ENCODE results near the gene UTP14C. TPM values are rescaled to one million over a fixed set of nuclear protein-coding genes. Genes with fewer than 3 reads are reported as not detected.

Gene UTP14C, protein sequence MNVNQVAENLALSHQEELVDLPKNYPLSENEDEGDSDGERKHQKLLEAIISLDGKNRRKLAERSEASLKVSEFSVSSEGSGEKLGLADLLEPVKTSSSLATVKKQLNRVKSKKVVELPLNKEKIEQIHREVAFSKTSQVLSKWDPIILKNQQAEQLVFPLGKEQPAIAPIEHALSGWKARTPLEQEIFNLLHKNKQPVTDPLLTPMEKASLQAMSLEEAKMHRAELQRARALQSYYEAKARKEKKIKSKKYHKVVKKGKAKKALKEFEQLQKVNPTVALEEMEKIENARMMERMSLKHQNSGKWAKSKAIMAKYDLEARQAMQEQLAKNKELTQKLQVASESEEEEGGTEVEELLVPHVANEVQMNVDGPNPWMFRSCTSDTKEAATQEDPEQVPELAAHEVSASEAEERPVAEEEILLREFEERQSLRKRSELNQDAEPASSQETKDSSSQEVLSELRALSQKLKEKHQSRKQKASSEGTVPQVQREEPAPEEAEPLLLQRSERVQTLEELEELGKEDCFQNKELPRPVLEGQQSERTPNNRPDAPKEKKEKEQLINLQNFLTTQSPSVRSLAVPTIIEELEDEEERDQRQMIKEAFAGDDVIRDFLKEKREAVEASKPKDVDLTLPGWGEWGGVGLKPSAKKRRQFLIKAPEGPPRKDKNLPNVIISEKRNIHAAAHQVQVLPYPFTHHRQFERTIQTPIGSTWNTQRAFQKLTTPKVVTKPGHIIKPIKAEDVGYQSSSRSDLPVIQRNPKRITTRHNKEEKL
- total RNA-seq (20.3 TPM), polyA plus RNA-seq (ENCODE audit: insufficient read depth, low read depth, low replicate concordance) (8.8 TPM)
- long read RNA-seq, donor 1: 0 reads
- long read RNA-seq, donor 2, full-length matches to known transcripts: 9 of 9 reads
- long read RNA-seq, donor 2, partial matches to known transcripts: 0 of 9 reads
- long read RNA-seq, donor 2, other reads (novel, unspliced or antisense): 0 of 9 reads
- long read RNA-seq, donor 3, full-length matches to known transcripts: 5 of 5 reads
- long read RNA-seq, donor 3, partial matches to known transcripts: 0 of 5 reads
- long read RNA-seq, donor 3, other reads (novel, unspliced or antisense): 0 of 5 reads
- long read RNA-seq, donor 4, full-length matches to known transcripts: 6 of 6 reads
- long read RNA-seq, donor 4, partial matches to known transcripts: 0 of 6 reads
- long read RNA-seq, donor 4, other reads (novel, unspliced or antisense): 0 of 6 reads
- long read RNA-seq, donor 5: 0 reads
- long read RNA-seq, donor 6, full-length matches to known transcripts: 13 of 13 reads
- long read RNA-seq, donor 6, partial matches to known transcripts: 0 of 13 reads
- long read RNA-seq, donor 6, other reads (novel, unspliced or antisense): 0 of 13 reads
- long read RNA-seq, donor 7, partial matches to known transcripts: 0 of 4 reads
- long read RNA-seq, donor 7, other reads (novel, unspliced or antisense): 4 of 4 reads
- long read RNA-seq, donor 8, full-length matches to known transcripts: 4 of 4 reads
- long read RNA-seq, donor 8, partial matches to known transcripts: 0 of 4 reads
- long read RNA-seq, donor 8, other reads (novel, unspliced or antisense): 0 of 4 reads
- long read RNA-seq, donor 9, full-length matches to known transcripts: 2 of 2 reads
- long read RNA-seq, donor 9, partial matches to known transcripts: 0 of 2 reads
- long read RNA-seq, donor 9, other reads (novel, unspliced or antisense): 0 of 2 reads
- long read RNA-seq, donor 10, full-length matches to known transcripts: 8 of 8 reads
- long read RNA-seq, donor 10, partial matches to known transcripts: 0 of 8 reads
- long read RNA-seq, donor 10, other reads (novel, unspliced or antisense): 0 of 8 reads

DNA sequence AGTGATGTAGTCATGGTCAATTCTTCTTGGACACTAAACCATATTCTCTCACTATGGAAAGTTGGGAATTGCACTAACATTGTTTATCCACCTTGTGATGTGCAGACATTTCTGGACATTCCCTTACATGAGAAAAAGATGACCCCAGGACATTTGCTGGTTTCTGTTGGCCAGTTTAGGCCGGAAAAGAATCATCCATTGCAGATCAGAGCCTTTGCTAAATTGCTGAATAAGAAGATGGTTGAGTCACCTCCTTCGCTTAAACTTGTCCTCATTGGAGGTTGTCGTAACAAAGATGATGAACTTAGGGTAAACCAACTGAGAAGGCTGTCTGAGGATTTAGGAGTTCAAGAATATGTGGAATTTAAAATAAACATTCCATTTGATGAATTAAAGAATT is at the start of gene UTP14C:
Gene UTP14C, plus strand, starts transcription at position 211 of the 400 bp plus-strand sequence. CDS start 4,114 bp downstream, outside the sequence.
- FAIRE-seq (no peak), DNase-seq (no peak)
- Histone ChIP-seq H3K9ac (ENCODE audit: low read length in 3 of 3) (no peak within 1 kb of the TSS), H3K27ac (ENCODE audit: low read depth in 2 of 2, low read length in 2 of 2) (no peak within 1 kb of the TSS), H3K4me3 (ENCODE audit: low read length in 3 of 3) (no peak within 1 kb of the TSS), H3K27me3 (ENCODE audit: control insufficient read depth, insufficient read depth, low read length) (no peaks in the 10 kb centered on the region), H3K4me1 (ENCODE audit: control insufficient read depth in 2 of 3, insufficient read depth in 2 of 3, low read depth in 1 of 3, low read length in 3 of 3) (peaks cover 0 to 6% (median 0%) of the 10 kb centered on the region in 3 donors), H3K36me3 (ENCODE audit: control insufficient read depth in 2 of 3, insufficient read depth in 3 of 3, low read length in 3 of 3) (peaks cover 4 to 28% (median 16%) of the 10 kb centered on the region in 3 donors), H3K9me3 (ENCODE audit: control insufficient read depth in 2 of 3, insufficient read depth in 1 of 3, low read length in 3 of 3) (no peaks in the 10 kb centered on the region)
- intact Hi-C loops (cut with DNase I): no loop called here
- TF ChIP-seq, protein P1, sequence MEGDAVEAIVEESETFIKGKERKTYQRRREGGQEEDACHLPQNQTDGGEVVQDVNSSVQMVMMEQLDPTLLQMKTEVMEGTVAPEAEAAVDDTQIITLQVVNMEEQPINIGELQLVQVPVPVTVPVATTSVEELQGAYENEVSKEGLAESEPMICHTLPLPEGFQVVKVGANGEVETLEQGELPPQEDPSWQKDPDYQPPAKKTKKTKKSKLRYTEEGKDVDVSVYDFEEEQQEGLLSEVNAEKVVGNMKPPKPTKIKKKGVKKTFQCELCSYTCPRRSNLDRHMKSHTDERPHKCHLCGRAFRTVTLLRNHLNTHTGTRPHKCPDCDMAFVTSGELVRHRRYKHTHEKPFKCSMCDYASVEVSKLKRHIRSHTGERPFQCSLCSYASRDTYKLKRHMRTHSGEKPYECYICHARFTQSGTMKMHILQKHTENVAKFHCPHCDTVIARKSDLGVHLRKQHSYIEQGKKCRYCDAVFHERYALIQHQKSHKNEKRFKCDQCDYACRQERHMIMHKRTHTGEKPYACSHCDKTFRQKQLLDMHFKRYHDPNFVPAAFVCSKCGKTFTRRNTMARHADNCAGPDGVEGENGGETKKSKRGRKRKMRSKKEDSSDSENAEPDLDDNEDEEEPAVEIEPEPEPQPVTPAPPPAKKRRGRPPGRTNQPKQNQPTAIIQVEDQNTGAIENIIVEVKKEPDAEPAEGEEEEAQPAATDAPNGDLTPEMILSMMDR (IDR thresholded peaks at IDR 0.05; ENCODE audit: borderline replicate concordance, extremely low read depth, insufficient read depth): no peak

DNA sequence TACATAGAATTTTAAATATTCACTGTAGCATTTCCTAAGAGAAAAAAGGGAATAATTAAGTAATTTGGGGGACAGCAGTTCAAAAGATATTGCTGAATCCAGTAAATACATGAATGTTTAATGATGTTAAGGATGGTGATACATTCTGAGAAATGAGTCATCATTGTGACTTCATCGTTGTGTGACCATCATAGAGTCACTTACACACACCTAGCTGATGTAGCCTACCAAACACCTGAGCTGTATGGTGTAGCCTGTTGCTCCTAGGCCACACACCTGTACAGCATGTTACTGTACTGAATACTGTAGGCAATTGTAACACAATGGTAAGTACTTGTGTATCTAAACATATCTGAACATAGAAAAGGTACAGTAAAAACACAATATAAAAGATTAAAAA is 48.1 kb upstream of the UTP14C start:
- H3K36me3 ChIP-seq (ENCODE audit: control insufficient read depth in 2 of 3, insufficient read depth in 3 of 3, low read length in 3 of 3): no peaks in the 10 kb centered on the region
- H3K9me3 ChIP-seq (ENCODE audit: control insufficient read depth in 2 of 3, insufficient read depth in 1 of 3, low read length in 3 of 3): no peaks in the 10 kb centered on the region
- H3K9ac ChIP-seq (ENCODE audit: low read length in 3 of 3): no peak overlapping the region
- no peak overlapping the region for H3K27ac ChIP-seq (ENCODE audit: low read depth in 2 of 2, low read length in 2 of 2)
- intact Hi-C loops (cut with DNase I): no loop called here
- H3K27me3 ChIP-seq (ENCODE audit: control insufficient read depth, insufficient read depth, low read length): no peaks in the 10 kb centered on the region
- DNase-seq (no peak), FAIRE-seq (no peak)
- no peak overlapping the region for H3K4me3 ChIP-seq (ENCODE audit: low read length in 3 of 3)
- TF ChIP-seq, protein P1 (IDR thresholded peaks at IDR 0.05; ENCODE audit: borderline replicate concordance, extremely low read depth, insufficient read depth): no peak
- no peaks in the 10 kb centered on the region for H3K4me1 ChIP-seq (ENCODE audit: control insufficient read depth in 2 of 3, insufficient read depth in 2 of 3, low read depth in 1 of 3, low read length in 3 of 3)

DNA sequence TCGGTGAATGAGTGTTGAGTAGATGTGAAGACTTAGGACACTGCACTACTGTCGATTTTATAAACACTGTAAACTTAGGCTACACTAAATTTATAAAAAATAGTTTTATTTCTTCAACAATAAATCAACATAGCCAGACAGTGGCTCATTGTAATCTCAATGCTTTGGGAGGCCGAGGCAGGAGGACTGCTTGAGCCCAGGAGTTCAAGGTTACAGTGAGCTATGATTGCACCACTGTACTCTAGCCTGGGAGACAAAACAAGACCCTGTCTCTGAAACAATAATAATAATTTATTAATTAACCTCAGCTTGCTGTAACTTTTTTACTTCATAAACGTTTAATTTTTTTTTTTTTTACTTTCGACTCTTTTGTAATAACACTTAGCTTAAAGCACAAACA is 47.6 kb upstream of the UTP14C start:
- no peak for DNase-seq
- H3K9me3 ChIP-seq (ENCODE audit: control insufficient read depth in 2 of 3, insufficient read depth in 1 of 3, low read length in 3 of 3): no peaks in the 10 kb centered on the region
- H3K27ac ChIP-seq (ENCODE audit: low read depth in 2 of 2, low read length in 2 of 2): no peak overlapping the region
- TF ChIP-seq, protein P1 (IDR thresholded peaks at IDR 0.05; ENCODE audit: borderline replicate concordance, extremely low read depth, insufficient read depth): no peak
- H3K27me3 ChIP-seq (ENCODE audit: control insufficient read depth, insufficient read depth, low read length): no peaks in the 10 kb centered on the region
- FAIRE-seq: no peak
- H3K36me3 ChIP-seq (ENCODE audit: control insufficient read depth in 2 of 3, insufficient read depth in 3 of 3, low read length in 3 of 3): no peaks in the 10 kb centered on the region
- no peak overlapping the region for H3K9ac ChIP-seq (ENCODE audit: low read length in 3 of 3)
- no peaks in the 10 kb centered on the region for H3K4me1 ChIP-seq (ENCODE audit: control insufficient read depth in 2 of 3, insufficient read depth in 2 of 3, low read depth in 1 of 3, low read length in 3 of 3)
- no peak overlapping the region for H3K4me3 ChIP-seq (ENCODE audit: low read length in 3 of 3)
- intact Hi-C loops (cut with DNase I): no loop called here

Measured in kidney (tissue), 22 donors.